Tibial nerve (tissue), 4 donors: Measurements from ENCODE around the gene METTL24.

Source experiments
- CTCF ChIP-seq, 5 experiments: fragments of 200-600 bp in 3 of 5; fragments of 450-650 bp in 2 of 5; sonication (generic) in 3 of 5; IDR thresholded peaks; one replicate each; pipeline ENCODE4 v1.5.1; 2016 to 2019; ENCODE audit warnings: antibody characterized with exemption in 5 of 5, mild to moderate bottlenecking in 3 of 5, moderate library complexity in 2 of 5
- EP300 ChIP-seq, 2 donors: sonication (generic); formaldehyde crosslinking; IDR thresholded peaks; one replicate each; pipeline ENCODE4 v1.6.1; 2017; ENCODE audit warnings: antibody characterized with exemption in 2 of 2, mild to moderate bottlenecking in 1 of 2
- POLR2A ChIP-seq, 2 donors: fragments of 450-650 bp; IDR thresholded peaks; one replicate each; pipeline ENCODE4 v1.6.1; 2017; ENCODE audit warnings: antibody characterized with exemption in 2 of 2, mild to moderate bottlenecking in 2 of 2, moderate library complexity in 2 of 2

GRCh38 chr6:110340392-110340965, 17.7 kb downstream of the METTL24 start:
- no peak for TF ChIP-seq CTCF (IDR thresholded peaks at IDR 0.05)
- no peak for TF ChIP-seq POLR2A (IDR thresholded peaks at IDR 0.05)
- TF ChIP-seq EP300 (IDR thresholded peaks at IDR 0.05) = no peak
